ENCODE results near the gene ACBD6. TPM values are rescaled to one million over a fixed set of nuclear protein-coding genes. Genes with fewer than 3 reads are reported as not detected.

Gene ACBD6
- total and polyA plus RNA-seq, 2 experiments from 2014 or later = 36.3 to 45.8 TPM

DNA sequence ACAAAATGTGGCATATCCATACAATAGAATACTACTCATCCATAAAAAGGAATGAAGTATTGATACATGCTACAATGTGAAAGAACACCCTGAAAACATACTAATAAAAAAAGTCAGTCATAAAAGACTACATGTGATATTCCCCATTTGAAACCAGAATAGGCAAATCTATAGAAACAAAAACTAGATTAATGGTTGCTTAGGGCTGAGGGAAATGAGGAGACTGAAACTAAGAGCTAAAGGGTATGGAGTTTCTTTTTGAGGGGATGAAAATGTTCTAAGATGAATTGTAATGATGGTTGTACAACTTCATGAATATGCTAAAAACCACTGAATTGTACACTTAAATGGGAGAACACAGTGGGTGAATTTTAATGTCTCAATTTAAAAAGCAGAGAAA, 50.9 kb downstream of the ACBD6 start:
- H3K4me3 ChIP-seq = no peak overlapping the region
- H2AFZ ChIP-seq = no peak overlapping the region
- H4K20me1 ChIP-seq (ENCODE audit: insufficient read depth, poor library complexity, severe bottlenecking) = no peaks in the 10 kb centered on the region
- H3K27me3 ChIP-seq = no peaks in the 10 kb centered on the region
- no peaks in the 10 kb centered on the region for H3K9me2 ChIP-seq (replicated peaks; ENCODE audit: insufficient read depth)
- no peak for DNase-seq (ENCODE audit: low spot score)
- TF ChIP-seq, protein P1, sequence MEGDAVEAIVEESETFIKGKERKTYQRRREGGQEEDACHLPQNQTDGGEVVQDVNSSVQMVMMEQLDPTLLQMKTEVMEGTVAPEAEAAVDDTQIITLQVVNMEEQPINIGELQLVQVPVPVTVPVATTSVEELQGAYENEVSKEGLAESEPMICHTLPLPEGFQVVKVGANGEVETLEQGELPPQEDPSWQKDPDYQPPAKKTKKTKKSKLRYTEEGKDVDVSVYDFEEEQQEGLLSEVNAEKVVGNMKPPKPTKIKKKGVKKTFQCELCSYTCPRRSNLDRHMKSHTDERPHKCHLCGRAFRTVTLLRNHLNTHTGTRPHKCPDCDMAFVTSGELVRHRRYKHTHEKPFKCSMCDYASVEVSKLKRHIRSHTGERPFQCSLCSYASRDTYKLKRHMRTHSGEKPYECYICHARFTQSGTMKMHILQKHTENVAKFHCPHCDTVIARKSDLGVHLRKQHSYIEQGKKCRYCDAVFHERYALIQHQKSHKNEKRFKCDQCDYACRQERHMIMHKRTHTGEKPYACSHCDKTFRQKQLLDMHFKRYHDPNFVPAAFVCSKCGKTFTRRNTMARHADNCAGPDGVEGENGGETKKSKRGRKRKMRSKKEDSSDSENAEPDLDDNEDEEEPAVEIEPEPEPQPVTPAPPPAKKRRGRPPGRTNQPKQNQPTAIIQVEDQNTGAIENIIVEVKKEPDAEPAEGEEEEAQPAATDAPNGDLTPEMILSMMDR (IDR thresholded peaks at IDR 0.05; ENCODE audit: poor library complexity) = no peak
- no peak for TF ChIP-seq EZH2 (IDR thresholded peaks at IDR 0.05; ENCODE audit: borderline replicate concordance)
- no peak for TF ChIP-seq EZH2phosphoT487 (IDR thresholded peaks at IDR 0.05; ENCODE audit: low read depth, severe bottlenecking, unreplicated experiment)
- no peak overlapping the region for H3K4me2 ChIP-seq
- H3K9me3 ChIP-seq (ENCODE audit: low read depth) = peaks cover 4% of the 10 kb centered on the region
- H3K79me2 ChIP-seq = peaks cover 24% of the 10 kb centered on the region
- H3K4me1 ChIP-seq (ENCODE audit: insufficient read depth) = no peaks in the 10 kb centered on the region
- H3K27ac ChIP-seq = no peak overlapping the region
- no peaks in the 10 kb centered on the region for H3K36me3 ChIP-seq (replicated peaks; ENCODE audit: insufficient read depth, low read depth)

DNA sequence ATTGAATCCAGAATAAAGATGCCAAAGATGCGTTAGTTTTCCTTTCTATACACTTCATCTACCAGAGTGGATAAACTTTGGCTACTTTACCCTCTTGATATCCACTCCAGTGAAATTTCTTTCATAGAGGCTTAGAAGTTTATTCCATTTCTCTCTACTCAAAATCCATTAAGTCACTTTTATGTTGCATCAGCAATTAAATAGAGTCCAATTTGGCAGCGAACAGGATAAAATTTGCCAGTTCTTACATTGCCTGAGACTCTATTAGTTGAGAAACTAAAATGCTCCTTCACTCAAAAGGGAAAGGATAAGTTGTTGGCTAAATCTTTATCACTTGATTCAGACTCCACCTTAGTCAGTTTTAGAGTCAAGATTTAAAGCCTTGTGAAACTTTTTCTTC, 57.9 kb downstream of the ACBD6 start:
- H3K4me2 ChIP-seq = no peak overlapping the region
- H3K9me2 ChIP-seq (replicated peaks; ENCODE audit: insufficient read depth) = no peaks in the 10 kb centered on the region
- no peaks in the 10 kb centered on the region for H3K36me3 ChIP-seq (replicated peaks; ENCODE audit: insufficient read depth, low read depth)
- no peak overlapping the region for H2AFZ ChIP-seq
- DNase-seq (ENCODE audit: low spot score) = no peak
- no peak overlapping the region for H3K27ac ChIP-seq
- H3K4me1 ChIP-seq (ENCODE audit: insufficient read depth) = no peaks in the 10 kb centered on the region
- H4K20me1 ChIP-seq (ENCODE audit: insufficient read depth, poor library complexity, severe bottlenecking) = no peaks in the 10 kb centered on the region
- peaks cover 13% of the 10 kb centered on the region for H3K79me2 ChIP-seq
- no peaks in the 10 kb centered on the region for H3K27me3 ChIP-seq
- 100% methylated on average over 2 of the region's 2 CpGs for WGBS (ENCODE audit: low lambda C conversion rate, missing lambda C conversion rate)
- TF ChIP-seq, protein P1 (IDR thresholded peaks at IDR 0.05; ENCODE audit: poor library complexity) = no peak
- TF ChIP-seq EZH2phosphoT487 (IDR thresholded peaks at IDR 0.05; ENCODE audit: low read depth, severe bottlenecking, unreplicated experiment) = no peak
- peaks cover 12% of the 10 kb centered on the region for H3K9me3 ChIP-seq (ENCODE audit: low read depth)
- no peak overlapping the region for H3K4me3 ChIP-seq

DNA sequence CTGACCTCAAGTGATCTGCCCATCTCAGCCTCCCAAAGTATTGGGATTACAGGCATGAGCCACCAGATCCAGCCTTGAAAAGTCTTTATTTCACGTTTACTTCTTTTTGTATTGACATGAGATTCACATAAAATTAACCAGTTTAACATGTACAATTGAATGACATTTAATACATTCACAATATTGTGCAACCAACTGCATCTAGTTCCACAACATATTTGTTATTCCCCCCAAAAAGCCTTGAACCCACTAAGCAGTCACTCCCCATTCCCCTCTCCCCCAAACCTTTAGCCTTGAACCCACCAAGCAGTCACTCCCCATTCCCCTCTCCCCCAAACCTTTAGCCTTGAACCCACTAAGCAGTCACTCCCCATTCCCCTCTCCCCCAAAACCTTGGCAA, 62.0 kb downstream of the ACBD6 start:
- no peak for DNase-seq (ENCODE audit: low spot score)
- TF ChIP-seq EZH2phosphoT487 (IDR thresholded peaks at IDR 0.05; ENCODE audit: low read depth, severe bottlenecking, unreplicated experiment) (no peak), EZH2 (IDR thresholded peaks at IDR 0.05; ENCODE audit: borderline replicate concordance) (no peak)
- TF ChIP-seq, protein P1 (IDR thresholded peaks at IDR 0.05; ENCODE audit: poor library complexity) = no peak
- 100% methylated on average over 1 of the region's 1 CpG for WGBS (ENCODE audit: low lambda C conversion rate, missing lambda C conversion rate)
- Histone ChIP-seq H4K20me1 (ENCODE audit: insufficient read depth, poor library complexity, severe bottlenecking) (no peaks in the 10 kb centered on the region), H3K9me3 (ENCODE audit: low read depth) (peaks cover 12% of the 10 kb centered on the region), H3K79me2 (peaks cover 4% of the 10 kb centered on the region), H3K4me2 (no peak overlapping the region), H3K4me3 (no peak overlapping the region), H3K36me3 (replicated peaks; ENCODE audit: insufficient read depth, low read depth) (peaks cover 3% of the 10 kb centered on the region), H3K4me1 (ENCODE audit: insufficient read depth) (no peaks in the 10 kb centered on the region), H3K27ac (no peak overlapping the region), H3K27me3 (no peaks in the 10 kb centered on the region), H2AFZ (no peak overlapping the region), H3K9me2 (replicated peaks; ENCODE audit: insufficient read depth) (no peaks in the 10 kb centered on the region)

DNA sequence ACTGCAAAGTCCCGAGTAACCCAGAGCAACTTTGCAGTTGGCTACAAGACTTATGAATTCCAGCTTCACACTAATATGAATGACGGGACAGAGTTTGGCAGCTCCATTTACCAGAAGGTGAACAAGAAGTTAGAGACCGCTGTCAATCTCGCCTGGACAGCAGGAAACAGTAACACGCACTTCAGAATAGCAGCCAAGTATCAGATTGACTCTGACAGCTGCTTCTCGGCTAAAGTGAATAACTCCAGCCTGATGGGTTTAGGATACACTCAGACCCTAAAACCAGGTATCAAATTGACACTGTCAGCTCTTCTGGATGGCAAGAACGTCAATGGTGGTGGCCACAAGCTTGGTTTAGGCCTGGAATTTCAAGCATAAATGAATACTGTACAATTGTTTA, 66.8 kb downstream of the ACBD6 start:
- WGBS (ENCODE audit: low lambda C conversion rate, missing lambda C conversion rate) = 97% methylated on average over 7 of the region's 7 CpGs
- DNase-seq (ENCODE audit: low spot score) = no peak
- Histone ChIP-seq H3K27ac (no peak overlapping the region), H3K79me2 (peaks cover 26% of the 10 kb centered on the region), H3K4me3 (no peak overlapping the region), H3K27me3 (no peaks in the 10 kb centered on the region), H3K9me2 (replicated peaks; ENCODE audit: insufficient read depth) (no peaks in the 10 kb centered on the region), H4K20me1 (ENCODE audit: insufficient read depth, poor library complexity, severe bottlenecking) (no peaks in the 10 kb centered on the region), H3K4me1 (ENCODE audit: insufficient read depth) (no peaks in the 10 kb centered on the region), H3K9me3 (ENCODE audit: low read depth) (no peaks in the 10 kb centered on the region), H2AFZ (no peak overlapping the region), H3K4me2 (no peak overlapping the region), H3K36me3 (replicated peaks; ENCODE audit: insufficient read depth, low read depth) (peaks cover 3% of the 10 kb centered on the region)
- TF ChIP-seq EZH2phosphoT487 (IDR thresholded peaks at IDR 0.05; ENCODE audit: low read depth, severe bottlenecking, unreplicated experiment) = no peak
- TF ChIP-seq EZH2 (IDR thresholded peaks at IDR 0.05; ENCODE audit: borderline replicate concordance) = no peak

Data from hepatocyte (in vitro differentiated cells).